Endothelial cell of umbilical vein (primary cell): Measurements from ENCODE around the gene SLC35E3. TPM values are rescaled to one million over a fixed set of nuclear protein-coding genes. Genes with fewer than 3 reads are reported as not detected.

Experiments
- BruUV-seq: library from RNA; stranded (reverse); fragments of 400-500 nt; replicated peaks from 2 replicates; lab custom pipeline; 2021; lab: Mats Ljungman, UMichigan
- CTCF ChIA-PET: fragments of 300-600, 350-600 bp; sonication (Branson Sonifier 250); formaldehyde crosslinking; loops from one replicate; lab custom pipeline; 2021; ENCODE audit warnings: antibody characterized with exemption, inconsistent platforms; lab: Charles Lee
- POLR2A ChIA-PET: fragments of 300-600, 350-600 bp; sonication (Branson Sonifier 250); formaldehyde crosslinking; loops from one replicate; lab custom pipeline; 2021; ENCODE audit warnings: antibody characterized with exemption, inconsistent platforms; lab: Charles Lee
- DNase-seq: peaks from one replicate; pipeline ENCODE4 v3.0.0-alpha.2; 2011; ENCODE audit warnings: low read depth, low spot score
- FAIRE-seq: peaks from 2 replicates; lab custom pipeline; 2011; peaks lifted over from hg19 to GRCh38; lab: Jason Lieb, UNC
- H2AFZ ChIP-seq: 2 replicates; pipeline ENCODE4 v1.6.0; 2012; ENCODE audit warnings: low read depth, low read length, control low read depth, inconsistent platforms
- H3K27ac ChIP-seq: 2 replicates; pipeline ENCODE4 v1.5.1; 2011; ENCODE audit warnings: low read depth, mild to moderate bottlenecking, control low read depth, low read length, moderate library complexity; ENCODE audit not compliant: insufficient read depth
- H3K27me3 ChIP-seq, 2 experiments: 2 replicates each; pipeline versions ENCODE4 v1.6.0 to v1.6.1; 2011; ENCODE audit warnings: low read length in 2 of 2, mixed read lengths in 1 of 2; ENCODE audit not compliant: control insufficient read depth in 2 of 2, insufficient read depth in 2 of 2
- H3K36me3 ChIP-seq, 2 experiments: 2 replicates in 1 of 2; 3 replicates in 1 of 2; pipeline ENCODE4 v1.5.1; 2011; ENCODE audit warnings: low read length in 2 of 2, mild to moderate bottlenecking in 1 of 2, moderate library complexity in 1 of 2; ENCODE audit not compliant: control insufficient read depth in 2 of 2, insufficient read depth in 2 of 2; ENCODE audit errors: extremely low read depth in 1 of 2
- H3K4me1 ChIP-seq: 3 replicates; pipeline ENCODE4 v1.5.1; 2011; ENCODE audit warnings: mild to moderate bottlenecking, low read length; ENCODE audit not compliant: control insufficient read depth, insufficient read depth; ENCODE audit errors: extremely low read depth
- H3K4me2 ChIP-seq: 2 replicates; pipeline ENCODE4 v1.6.1; 2011; ENCODE audit warnings: low read length, control low read depth, mixed read lengths; ENCODE audit not compliant: insufficient read depth
- H3K4me3 ChIP-seq, 3 experiments: fragments of 200-600 bp in 1 of 3; sonication (generic), shearing (Covaris generic) in 1 of 3; replicated peaks in 1 of 3; 2 replicates each; pipeline ENCODE4 v1.5.1; 2011 to 2016; ENCODE audit warnings: control low read depth in 3 of 3, low read length in 3 of 3, mild to moderate bottlenecking in 2 of 3, inconsistent platforms in 1 of 3, low read depth in 1 of 3, moderate library complexity in 1 of 3; ENCODE audit not compliant: insufficient read depth in 1 of 3
- H3K79me2 ChIP-seq: 2 replicates; pipeline ENCODE4 v1.6.0; 2012; ENCODE audit warnings: low read length, inconsistent platforms; ENCODE audit not compliant: control insufficient read depth, insufficient read depth
- H3K9ac ChIP-seq: replicated peaks from 2 replicates; pipeline ENCODE3; 2011; ENCODE audit warnings: low read length, control low read depth; ENCODE audit not compliant: insufficient read depth; ENCODE audit errors: extremely low read depth
- H3K9me1 ChIP-seq: replicated peaks from 3 replicates; pipeline ENCODE4 v1.6.0; 2011; ENCODE audit warnings: mild to moderate bottlenecking, low read length; ENCODE audit not compliant: control insufficient read depth, insufficient read depth; ENCODE audit errors: extremely low read depth
- H3K9me3 ChIP-seq: replicated peaks from 2 replicates; pipeline ENCODE4 v1.5.1; 2012; ENCODE audit warnings: low read length, inconsistent platforms; ENCODE audit not compliant: control insufficient read depth, insufficient read depth
- H4K20me1 ChIP-seq: replicated peaks from 2 replicates; pipeline ENCODE3; 2011; ENCODE audit warnings: mild to moderate bottlenecking, low read length; ENCODE audit not compliant: control insufficient read depth, insufficient read depth; ENCODE audit errors: extremely low read depth
- EZH2 ChIP-seq: IDR thresholded peaks from 2 replicates; pipeline ENCODE4 v1.6.1; 2012; ENCODE audit warnings: borderline replicate concordance, low read depth, mild to moderate bottlenecking, moderate library complexity, low read length, inconsistent platforms; ENCODE audit not compliant: severe bottlenecking
- GATA2 ChIP-seq: IDR thresholded peaks from 2 replicates; pipeline ENCODE4 v1.7.0; 2011; ENCODE audit warnings: low read depth, mild to moderate bottlenecking, moderate library complexity, mixed read lengths, low read length; ENCODE audit not compliant: insufficient read length, insufficient read depth
- JUN ChIP-seq: IDR thresholded peaks from 2 replicates; pipeline ENCODE4 v1.6.1; 2011; ENCODE audit warnings: borderline replicate concordance, low read depth; ENCODE audit not compliant: insufficient read length, insufficient read depth
- MYC ChIP-seq: IDR thresholded peaks from one replicate; pipeline ENCODE4 v1.6.1; 2011; ENCODE audit warnings: mild to moderate bottlenecking, low read depth, low read length
- POLR2AphosphoS5 ChIP-seq: IDR thresholded peaks from 2 replicates; pipeline ENCODE4 v1.6.1; 2012; ENCODE audit warnings: low read depth, mild to moderate bottlenecking, control low read depth, low read length, moderate library complexity; ENCODE audit not compliant: insufficient read depth
- dilution Hi-C: fragments of 300-500 bp; cut with MboI; formaldehyde crosslinking; loops from one replicate; pipeline ENCODE4 v1.15.0; 2019; ENCODE audit warnings: low sequenced_read_pairs; ENCODE audit not compliant: extremely low pct_ligation_motif_present
- intact Hi-C: fragments of 100-400 bp; cut with micrococcal nuclease; formaldehyde crosslinking; loops from one replicate; pipeline ENCODE4 v1.10.0; 2022
- polyA plus RNA-seq, 4 experiments: library from polyadenylated mRNA; depleted of rRNA in 3 of 4; stranded (reverse) in 3 of 4; unstranded in 1 of 4; fragments of >200 nt; gene quantifications; 2 replicates each; pipeline versions ENCODE4 v1.2.1 to v1.2.3, GENCODE V29; 2011 to 2012; ENCODE audit warnings: missing spikeins in 1 of 4
- total RNA-seq: library from RNA; stranded (reverse); gene quantifications from 2 replicates; pipeline ENCODE4 v1.2.3, GENCODE V29; 2021
- TF ChIP-seq, protein P1 (sequence below), 2 donors: IDR thresholded peaks; 1 replicate in 1 of 2; 2 replicates in 1 of 2; pipeline ENCODE4 v1.5.1; 2011; ENCODE audit warnings: low read length in 2 of 2, mild to moderate bottlenecking in 2 of 2, moderate library complexity in 2 of 2, control low read depth in 1 of 2, inconsistent platforms in 1 of 2, low read depth in 1 of 2; ENCODE audit not compliant: insufficient read depth in 1 of 2; ENCODE audit errors: extremely low read depth in 1 of 2
- TF ChIP-seq, protein P2 (sequence below): IDR thresholded peaks from 2 replicates; pipeline ENCODE4 v1.6.1; 2011; ENCODE audit not compliant: insufficient read depth, insufficient read length

Gene SLC35E3
- total and polyA plus RNA-seq, 2 donors (not counting 3 experiments of a cell fraction or from before 2014, with no cell fraction given): 8.1 to 13.8 TPM

DNA sequence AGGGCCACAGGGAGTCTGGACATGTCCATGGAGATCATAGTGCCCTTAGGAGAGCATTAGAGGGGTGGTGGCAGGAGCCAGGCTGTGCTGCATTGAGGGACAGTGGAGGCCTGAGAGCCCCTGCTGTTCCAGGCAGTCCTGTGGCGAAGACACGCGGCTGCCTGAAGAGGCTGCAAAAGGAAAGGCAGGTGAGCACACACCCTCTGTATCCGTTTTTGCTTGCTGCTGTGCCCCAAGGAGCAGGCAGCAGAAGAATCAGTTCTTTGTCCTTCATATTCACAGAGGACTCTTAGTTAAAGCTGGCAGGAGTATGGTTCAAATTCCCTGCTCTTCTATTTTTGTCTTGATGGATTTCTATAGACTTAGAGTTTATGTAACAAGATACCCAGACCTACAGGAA, 4.5 kb downstream of the SLC35E3 start:
- CTCF ChIA-PET: no interaction called here

DNA sequence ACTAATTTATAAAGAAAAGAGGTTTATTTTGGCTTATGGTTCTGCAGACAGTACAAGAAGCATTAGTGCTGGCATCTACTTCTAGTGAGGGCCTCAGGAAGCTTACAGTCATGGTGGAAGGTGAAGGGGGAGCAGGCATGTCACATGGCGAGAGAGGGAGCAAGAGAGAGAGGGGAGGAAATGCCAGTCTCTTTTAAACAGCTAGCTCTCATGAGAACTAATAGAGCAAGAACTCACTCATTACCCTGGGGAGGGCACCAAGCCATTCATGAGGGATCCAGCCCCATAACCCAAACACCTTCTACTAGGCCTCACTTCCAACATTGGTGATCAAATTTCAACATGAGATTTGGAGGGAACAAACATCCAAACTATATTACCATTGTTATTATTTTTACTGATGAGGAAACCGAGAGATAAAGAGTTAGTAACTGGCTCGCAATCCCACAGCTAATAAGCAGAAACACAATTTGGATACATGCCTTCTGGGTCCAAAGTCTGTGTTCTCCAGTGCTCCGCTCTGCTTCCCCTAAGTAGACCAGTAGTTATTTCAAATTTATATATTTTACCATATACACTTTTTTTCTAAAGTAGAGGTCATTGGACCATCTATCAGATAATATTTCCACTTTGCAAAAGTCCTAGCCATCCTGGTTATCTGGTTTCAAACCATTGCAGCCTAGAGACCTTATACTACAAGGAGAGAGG, 9.7 kb downstream of the SLC35E3 start:
- no peaks in the 10 kb centered on the region for H3K9me3 ChIP-seq
- peaks cover 0 to 6% of the 10 kb centered on the region in 2 experiments for H3K36me3 ChIP-seq
- dilution Hi-C loops (no loop called here), intact Hi-C loops (no loop called here)
- CTCF ChIA-PET: no interaction called here
- no peak overlapping the region for H3K4me2 ChIP-seq
- H3K9ac ChIP-seq: no peak overlapping the region
- DNase-seq (no peak), FAIRE-seq (no peak)
- H3K4me1 ChIP-seq: no peaks in the 10 kb centered on the region
- no peak overlapping the region for H2AFZ ChIP-seq
- H3K9me1 ChIP-seq: no peaks in the 10 kb centered on the region
- POLR2A ChIA-PET: interaction anchor here (0.6 kb wide), 1 partner anchor 9 kb away, joined by 3 read pairs; no protein-coding TSS in a partner anchor
- no peaks in the 10 kb centered on the region for H3K27me3 ChIP-seq
- no peak overlapping the region for H3K27ac ChIP-seq
- BruUV-seq: no TSS peak
- H3K79me2 ChIP-seq: no peaks in the 10 kb centered on the region
- TF ChIP-seq, protein P1, sequence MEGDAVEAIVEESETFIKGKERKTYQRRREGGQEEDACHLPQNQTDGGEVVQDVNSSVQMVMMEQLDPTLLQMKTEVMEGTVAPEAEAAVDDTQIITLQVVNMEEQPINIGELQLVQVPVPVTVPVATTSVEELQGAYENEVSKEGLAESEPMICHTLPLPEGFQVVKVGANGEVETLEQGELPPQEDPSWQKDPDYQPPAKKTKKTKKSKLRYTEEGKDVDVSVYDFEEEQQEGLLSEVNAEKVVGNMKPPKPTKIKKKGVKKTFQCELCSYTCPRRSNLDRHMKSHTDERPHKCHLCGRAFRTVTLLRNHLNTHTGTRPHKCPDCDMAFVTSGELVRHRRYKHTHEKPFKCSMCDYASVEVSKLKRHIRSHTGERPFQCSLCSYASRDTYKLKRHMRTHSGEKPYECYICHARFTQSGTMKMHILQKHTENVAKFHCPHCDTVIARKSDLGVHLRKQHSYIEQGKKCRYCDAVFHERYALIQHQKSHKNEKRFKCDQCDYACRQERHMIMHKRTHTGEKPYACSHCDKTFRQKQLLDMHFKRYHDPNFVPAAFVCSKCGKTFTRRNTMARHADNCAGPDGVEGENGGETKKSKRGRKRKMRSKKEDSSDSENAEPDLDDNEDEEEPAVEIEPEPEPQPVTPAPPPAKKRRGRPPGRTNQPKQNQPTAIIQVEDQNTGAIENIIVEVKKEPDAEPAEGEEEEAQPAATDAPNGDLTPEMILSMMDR (IDR thresholded peaks at IDR 0.05; ENCODE audit: extremely low read depth in 1 of 2, insufficient read depth in 1 of 2, low read depth in 1 of 2, low read length in 2 of 2): no peak
- no peak for TF ChIP-seq EZH2
- no peak for TF ChIP-seq JUN
- TF ChIP-seq POLR2AphosphoS5: no peak
- TF ChIP-seq, protein P2, sequence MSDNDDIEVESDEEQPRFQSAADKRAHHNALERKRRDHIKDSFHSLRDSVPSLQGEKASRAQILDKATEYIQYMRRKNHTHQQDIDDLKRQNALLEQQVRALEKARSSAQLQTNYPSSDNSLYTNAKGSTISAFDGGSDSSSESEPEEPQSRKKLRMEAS: no peak
- TF ChIP-seq GATA2: no peak
- H4K20me1 ChIP-seq: no peaks in the 10 kb centered on the region
- H3K4me3 ChIP-seq: no peak overlapping the region

More for the DNA sequence above, 4.5 kb downstream of the SLC35E3 start:
- Histone ChIP-seq H3K4me3 (no peak overlapping the region), H3K27me3 (no peaks in the 10 kb centered on the region), H3K36me3 (peaks cover 0 to 11% of the 10 kb centered on the region in 2 experiments), H4K20me1 (no peaks in the 10 kb centered on the region), H3K79me2 (no peaks in the 10 kb centered on the region), H3K9ac (no peak overlapping the region), H2AFZ (no peak overlapping the region), H3K9me3 (no peaks in the 10 kb centered on the region), H3K4me1 (peaks cover 15% of the 10 kb centered on the region), H3K27ac (no peak overlapping the region), H3K9me1 (no peaks in the 10 kb centered on the region), H3K4me2 (no peak overlapping the region)
- TF ChIP-seq, protein P2: no peak
- no peak for TF ChIP-seq EZH2
- no peak for TF ChIP-seq MYC
- DNase-seq: no peak
- intact Hi-C loops: no loop called here
- no peak for FAIRE-seq
- POLR2A ChIA-PET: no interaction called here
- BruUV-seq: no TSS peak
- dilution Hi-C loops: no loop called here
